DMS79 treated with DMSO at 0.1 percent for 48 hours (cell line): ENCODE data around the gene SLC26A9.
A peak's percentile ranks its signal among the peaks of the same experiment; 100 is the strongest.

Experiments
- DNase-seq: peaks from one replicate; lab custom pipeline; 2025; lab: John Stamatoyannopoulos, UW

SLC26A9 gene

GRCh38 chr1:205943245-205943644, at the start of gene SLC26A9:
SLC26A9 (minus strand) TSS chr1:205943456; CDS start chr1:205935820, 7,636 bp downstream.
- no peak for DNase-seq

GRCh38 chr1:205992218-205992882, 49.1 kb upstream of the SLC26A9 start:
- DNase-seq: no peak

- DNase-seq: no peak
Measured at GRCh38 chr1:205991237-205991636, 48.0 kb upstream of the SLC26A9 start.

- no peak for DNase-seq
Measured at GRCh38 chr1:205990226-205990625, 47.0 kb upstream of the SLC26A9 start.

- no peak for DNase-seq
Measured at GRCh38 chr1:205989786-205990185, 46.5 kb upstream of the SLC26A9 start.

- DNase-seq: no peak
Measured at GRCh38 chr1:205988585-205988995, 45.3 kb upstream of the SLC26A9 start.

GRCh38 chr1:205986861-205987260, 43.6 kb upstream of the SLC26A9 start:
- DNase-seq: no peak

GRCh38 chr1:205986292-205986691, 43.0 kb upstream of the SLC26A9 start:
- no peak for DNase-seq

GRCh38 chr1:205985330-205986005, 42.2 kb upstream of the SLC26A9 start:
- no peak for DNase-seq

- DNase-seq: no peak
Measured at GRCh38 chr1:205983925-205984725, 40.9 kb upstream of the SLC26A9 start.

- DNase-seq: no peak
Measured at GRCh38 chr1:205981257-205981656, 38.0 kb upstream of the SLC26A9 start.

- no peak for DNase-seq
Measured at GRCh38 chr1:205980237-205980870, 37.1 kb upstream of the SLC26A9 start.

- DNase-seq: no peak
Measured at GRCh38 chr1:205979301-205979700, 36.0 kb upstream of the SLC26A9 start.

- no peak for DNase-seq
Measured at GRCh38 chr1:205978676-205979075, 35.4 kb upstream of the SLC26A9 start.

GRCh38 chr1:205977402-205978014, 34.3 kb upstream of the SLC26A9 start:
- DNase-seq: peak; percentile 86

- peak; percentile 24 for DNase-seq
Measured at GRCh38 chr1:205976708-205977401, 33.6 kb upstream of the SLC26A9 start.

- no peak for DNase-seq
Measured at GRCh38 chr1:205976036-205976435, 32.8 kb upstream of the SLC26A9 start.

GRCh38 chr1:205975387-205975998, 32.2 kb upstream of the SLC26A9 start:
- no peak for DNase-seq

GRCh38 chr1:205974712-205975111, 31.5 kb upstream of the SLC26A9 start:
- no peak for DNase-seq

GRCh38 chr1:205973377-205974232, 30.3 kb upstream of the SLC26A9 start:
- DNase-seq: no peak
